GM06990 (cell line): ENCODE measurements around the gene CATSPERD.

ENCODE experiments used
- DNase-seq: peaks from one replicate; pipeline ENCODE4 v3.0.0-alpha.2; 2011; ENCODE audit not compliant: insufficient read length; ENCODE audit errors: extremely low read depth
- H3K27me3 ChIP-seq: replicated peaks from 2 replicates; pipeline ENCODE4 v1.6.0; 2011; ENCODE audit warnings: low read length; ENCODE audit not compliant: control insufficient read depth, insufficient read depth
- H3K36me3 ChIP-seq: 2 replicates; pipeline ENCODE4 v1.5.1; 2011; ENCODE audit warnings: low read length; ENCODE audit not compliant: control insufficient read depth, insufficient read depth
- H3K4me3 ChIP-seq: replicated peaks from 2 replicates; pipeline ENCODE4 v1.5.1; 2011; ENCODE audit warnings: low read depth, mild to moderate bottlenecking, control low read depth, low read length
- TF ChIP-seq, protein P1 (sequence below): IDR thresholded peaks from 2 replicates; pipeline ENCODE4 v1.5.1; 2011; ENCODE audit warnings: low read length, control low read depth, mild to moderate bottlenecking, inconsistent platforms; ENCODE audit not compliant: insufficient read depth, poor library complexity, severe bottlenecking

Gene CATSPERD

DNA sequence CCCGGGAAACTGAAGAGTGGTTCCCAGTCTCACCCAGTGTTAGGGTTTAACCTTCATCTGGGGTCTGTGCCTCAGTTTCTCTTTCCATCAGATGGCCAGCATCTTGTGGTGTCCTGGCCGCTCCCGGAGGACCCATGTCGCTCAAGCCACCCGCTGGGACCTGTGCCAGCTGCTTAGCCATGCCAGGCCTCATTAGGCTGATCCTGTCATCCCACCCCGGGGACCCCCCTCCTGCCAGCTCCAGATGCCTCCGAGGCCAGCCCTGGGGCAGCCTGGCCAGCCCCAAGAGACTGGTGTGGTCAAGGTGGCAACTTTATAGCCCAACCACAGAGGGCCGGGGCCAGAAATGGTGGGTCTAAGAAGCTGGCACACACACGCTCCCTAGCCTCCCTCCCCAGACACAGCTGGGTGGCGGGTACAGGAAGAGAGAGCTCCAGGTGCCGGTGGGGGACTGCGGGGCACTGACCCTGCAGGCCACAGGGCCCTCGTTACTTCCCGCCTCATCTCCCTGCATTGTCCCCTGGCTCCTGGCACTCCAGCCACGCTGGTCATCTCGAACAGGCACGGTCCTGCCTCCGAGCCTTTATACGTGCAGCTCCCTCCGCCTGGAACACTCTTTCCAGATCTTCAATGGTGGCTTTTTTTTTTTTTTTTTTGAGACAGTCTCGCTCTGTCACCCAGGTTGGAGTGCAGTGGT, 87.8 kb downstream of the CATSPERD start:
- Histone ChIP-seq H3K36me3 (no peaks in the 10 kb centered on the region), H3K27me3 (no peaks in the 10 kb centered on the region; the same call in 1 of the 2 replicates), H3K4me3 (no peak overlapping the region)
- TF ChIP-seq, protein P1, sequence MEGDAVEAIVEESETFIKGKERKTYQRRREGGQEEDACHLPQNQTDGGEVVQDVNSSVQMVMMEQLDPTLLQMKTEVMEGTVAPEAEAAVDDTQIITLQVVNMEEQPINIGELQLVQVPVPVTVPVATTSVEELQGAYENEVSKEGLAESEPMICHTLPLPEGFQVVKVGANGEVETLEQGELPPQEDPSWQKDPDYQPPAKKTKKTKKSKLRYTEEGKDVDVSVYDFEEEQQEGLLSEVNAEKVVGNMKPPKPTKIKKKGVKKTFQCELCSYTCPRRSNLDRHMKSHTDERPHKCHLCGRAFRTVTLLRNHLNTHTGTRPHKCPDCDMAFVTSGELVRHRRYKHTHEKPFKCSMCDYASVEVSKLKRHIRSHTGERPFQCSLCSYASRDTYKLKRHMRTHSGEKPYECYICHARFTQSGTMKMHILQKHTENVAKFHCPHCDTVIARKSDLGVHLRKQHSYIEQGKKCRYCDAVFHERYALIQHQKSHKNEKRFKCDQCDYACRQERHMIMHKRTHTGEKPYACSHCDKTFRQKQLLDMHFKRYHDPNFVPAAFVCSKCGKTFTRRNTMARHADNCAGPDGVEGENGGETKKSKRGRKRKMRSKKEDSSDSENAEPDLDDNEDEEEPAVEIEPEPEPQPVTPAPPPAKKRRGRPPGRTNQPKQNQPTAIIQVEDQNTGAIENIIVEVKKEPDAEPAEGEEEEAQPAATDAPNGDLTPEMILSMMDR: no peak
- DNase-seq: no peak

DNA sequence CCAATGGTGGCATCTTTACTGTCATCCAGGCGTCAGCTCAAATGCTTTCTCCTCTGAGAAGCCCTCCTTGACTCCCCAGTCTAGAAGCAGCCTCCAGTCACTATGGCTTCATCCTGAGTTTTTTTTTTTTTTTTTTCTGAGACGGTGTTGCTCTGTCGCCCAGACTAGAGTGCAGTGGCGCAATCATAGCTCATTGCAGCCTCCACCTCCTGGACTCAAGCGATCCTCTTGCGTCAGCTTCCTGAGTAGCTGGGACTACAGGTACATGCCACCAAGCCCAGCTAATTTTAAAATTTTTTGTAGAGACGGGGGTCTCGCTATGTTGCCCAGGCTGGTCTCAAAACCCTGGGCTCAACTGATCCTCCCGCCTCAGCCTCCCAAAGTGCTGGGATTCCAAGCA, 88.6 kb downstream of the CATSPERD start:
- Histone ChIP-seq H3K36me3 (no peaks in the 10 kb centered on the region), H3K27me3 (no peaks in the 10 kb centered on the region; the same call in 1 of the 2 replicates), H3K4me3 (no peak overlapping the region)
- TF ChIP-seq, protein P1: no peak
- no peak for DNase-seq

GRCh38 chr19:5809469-5809868, 89.0 kb downstream of the CATSPERD start:
- no peak for DNase-seq
- TF ChIP-seq, protein P1: no peak
- no peaks in the 10 kb centered on the region for H3K36me3 ChIP-seq
- no peak overlapping the region for H3K4me3 ChIP-seq
- H3K27me3 ChIP-seq: no peaks in the 10 kb centered on the region; the same call in 1 of the 2 replicates

- TF ChIP-seq, protein P1: no peak
- Histone ChIP-seq H3K4me3 (no peak overlapping the region), H3K36me3 (no peaks in the 10 kb centered on the region), H3K27me3 (no peaks in the 10 kb centered on the region)
- no peak for DNase-seq
Observed at GRCh38 chr19:5811117-5811516, 90.7 kb downstream of the CATSPERD start.

DNA sequence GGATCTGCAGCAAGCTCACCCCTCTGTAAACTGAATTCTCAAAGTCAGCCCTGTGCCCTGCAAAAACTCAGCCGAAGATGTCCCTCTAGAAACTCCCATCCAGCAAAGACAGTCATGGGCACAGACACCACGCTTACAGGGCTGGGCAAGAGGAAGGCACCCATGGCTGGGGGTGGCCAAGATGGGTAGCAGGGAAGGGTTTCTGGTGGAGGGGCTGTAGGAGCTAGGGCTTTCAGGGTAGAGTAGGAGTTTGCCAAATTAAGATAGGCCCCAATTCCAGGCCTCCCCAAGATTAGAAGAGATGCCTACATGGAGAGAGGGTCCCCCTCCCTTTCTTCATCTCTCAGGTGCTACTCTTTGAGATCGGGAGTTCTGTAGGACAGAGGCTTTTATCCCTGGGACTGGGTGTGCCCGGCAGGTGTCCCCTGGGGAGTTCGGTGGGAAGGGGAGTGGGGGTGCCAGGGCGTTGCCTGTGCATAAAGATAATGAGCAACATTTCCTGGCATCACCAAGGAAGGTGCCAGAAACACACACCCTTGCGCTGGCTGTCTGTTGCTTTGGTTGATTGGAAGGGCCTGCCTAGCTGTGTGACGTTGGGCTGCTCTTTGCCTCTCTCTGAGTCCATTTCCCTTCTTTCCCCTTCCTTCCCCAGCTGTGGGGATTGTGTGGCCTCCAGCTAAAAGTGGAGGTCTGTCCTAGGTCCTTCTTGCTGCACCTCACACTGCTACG, 93.8 kb downstream of the CATSPERD start:
- TF ChIP-seq, protein P1: no peak
- no peak for DNase-seq
- H3K27me3 ChIP-seq: no peaks in the 10 kb centered on the region
- H3K36me3 ChIP-seq: no peaks in the 10 kb centered on the region
- no peak overlapping the region for H3K4me3 ChIP-seq
